CD4-positive, alpha-beta T cell (primary cell): ENCODE data around the gene FASN. TPM values are rescaled to one million over a fixed set of nuclear protein-coding genes. Genes with fewer than 3 reads are reported as not detected.

Experiments
- ATAC-seq: fragments of 200-7000 bp; cut with Tn5 transposase; one replicate; pipeline ENCODE4 v1.10.0; 2022; ENCODE audit warnings: mild to moderate bottlenecking; ENCODE audit not compliant: poor library complexity
- CTCF ChIA-PET: fragments of 350-600 bp; sonication (Branson Sonifier 250); formaldehyde crosslinking; loops from one replicate; lab custom pipeline; 2021; ENCODE audit warnings: antibody characterized with exemption, inconsistent platforms; lab: Charles Lee
- POLR2A ChIA-PET: fragments of 350-600 bp; sonication (Branson Sonifier 250); formaldehyde crosslinking; loops from one replicate; lab custom pipeline; 2021; ENCODE audit warnings: antibody characterized with exemption, inconsistent platforms; lab: Charles Lee
- DNase-seq, 14 experiments: peaks; one replicate each; pipeline ENCODE4 v3.0.0-alpha.2; 2013 to 2020; ENCODE audit warnings: mixed read lengths in 2 of 14
- H3K27ac ChIP-seq, 2 donors: one replicate each; pipeline versions ENCODE4 v1.5.1 to v1.7.0; 2013; ENCODE audit warnings: low read length in 2 of 2, low read depth in 1 of 2, mild to moderate bottlenecking in 1 of 2
- H3K27me3 ChIP-seq, 2 experiments: 1 replicate in 1 of 2; 2 replicates in 1 of 2; pipeline versions ENCODE4 v1.6.1 to v1.7.0; 2013; ENCODE audit warnings: low read length in 2 of 2, control low read depth in 1 of 2, mild to moderate bottlenecking in 1 of 2, moderate library complexity in 1 of 2; ENCODE audit not compliant: insufficient read depth in 2 of 2, control insufficient read depth in 1 of 2
- H3K36me3 ChIP-seq: one replicate; pipeline ENCODE4 v1.6.1; 2013; ENCODE audit warnings: low read length, control low read depth; ENCODE audit not compliant: insufficient read depth
- H3K4me1 ChIP-seq: one replicate; pipeline ENCODE4 v1.6.1; 2013; ENCODE audit warnings: low read length, control low read depth; ENCODE audit not compliant: insufficient read depth
- H3K4me3 ChIP-seq: one replicate; pipeline ENCODE4 v1.5.1; 2013; ENCODE audit warnings: mild to moderate bottlenecking, low read length, moderate library complexity
- H3K9me3 ChIP-seq, 2 experiments: 1 replicate in 1 of 2; 2 replicates in 1 of 2; pipeline versions ENCODE4 v1.6.1 to v1.7.0; 2013; ENCODE audit warnings: low read length in 2 of 2, mild to moderate bottlenecking in 2 of 2, control low read depth in 1 of 2, moderate library complexity in 1 of 2; ENCODE audit not compliant: control insufficient read depth in 1 of 2, insufficient read depth in 1 of 2
- H3K27ac Mint-ChIP-seq: one replicate; pipeline ENCODE4 v1.8.0; 2020; ENCODE audit warnings: mixed read lengths
- H3K27me3 Mint-ChIP-seq: one replicate; pipeline ENCODE4 v1.8.0; 2021; ENCODE audit warnings: mixed read lengths
- H3K36me3 Mint-ChIP-seq: one replicate; pipeline ENCODE4 v1.8.0; 2021; ENCODE audit warnings: low read depth, mixed read lengths
- H3K4me1 Mint-ChIP-seq: one replicate; pipeline ENCODE4 v1.8.0; 2021; ENCODE audit warnings: low read depth, mixed read lengths
- H3K4me3 Mint-ChIP-seq: one replicate; pipeline ENCODE4 v1.8.0; 2020; ENCODE audit warnings: mild to moderate bottlenecking, mixed read lengths
- H3K9me3 Mint-ChIP-seq: one replicate; pipeline ENCODE4 v1.8.0; 2020; ENCODE audit warnings: mixed read lengths
- CTCF ChIP-seq: fragments of 200-600 bp; IDR thresholded peaks from one replicate; pipeline ENCODE4 v1.8.0; 2022; ENCODE audit warnings: antibody characterized with exemption, mild to moderate bottlenecking
- intact Hi-C, 2 experiments: fragments of 100-400 bp; cut with DNase I in 1 of 2; cut with micrococcal nuclease in 1 of 2; formaldehyde crosslinking; loops; one replicate each; pipeline versions ENCODE4 v1.15.1 to v1.9.0; 2023 to 2025; cut with DNase I, micrococcal nuclease
- total RNA-seq, 174 experiments: library from RNA in 2 of 174; stranded (reverse) in 2 of 174; gene quantifications; one replicate each; pipeline ENCODE4 v1.2.3 and lab custom pipeline; 2021 to 2026

The FASN gene
- total RNA-seq, 2 experiments from 2014 or later = 168 to 174 TPM

- H3K36me3 ChIP-seq = peaks cover 86% of the 10 kb centered on the region
- H3K27me3 Mint-ChIP-seq = no peaks in the 10 kb centered on the region
- H3K9me3 Mint-ChIP-seq = no peaks in the 10 kb centered on the region
- no peak for TF ChIP-seq CTCF
- POLR2A ChIA-PET = no interaction called here
- no peak overlapping the region for H3K4me3 ChIP-seq
- DNase-seq = no peak
- CTCF ChIA-PET = no interaction called here
- H3K9me3 ChIP-seq = no peaks in the 10 kb centered on the region
- no peak overlapping the region for H3K27ac Mint-ChIP-seq
- H3K27ac ChIP-seq = no peak overlapping the region
- intact Hi-C loops = no loop called here
- H3K4me3 Mint-ChIP-seq = peak overlapping the region; percentile 20
- H3K36me3 Mint-ChIP-seq = peaks cover 27% of the 10 kb centered on the region
- H3K4me1 ChIP-seq = peaks cover 13% of the 10 kb centered on the region
- H3K4me1 Mint-ChIP-seq = no peaks in the 10 kb centered on the region
- no peaks in the 10 kb centered on the region for H3K27me3 ChIP-seq
- no peak for ATAC-seq
These were observed 39.7 kb downstream of the FASN start for GRCh38 chr17:82058230-82058854.

GRCh38 chr17:82056729-82057621 lies 41.1 kb downstream of the FASN start:
- Mint-ChIP-seq H3K27me3 (no peaks in the 10 kb centered on the region), H3K4me1 (no peaks in the 10 kb centered on the region), H3K4me3 (peak overlapping the region; percentile 11), H3K36me3 (peaks cover 27% of the 10 kb centered on the region), H3K27ac (no peak overlapping the region), H3K9me3 (no peaks in the 10 kb centered on the region)
- Histone ChIP-seq H3K4me3 (no peak overlapping the region), H3K9me3 (no peaks in the 10 kb centered on the region), H3K36me3 (peaks cover 78% of the 10 kb centered on the region), H3K27ac (no peak overlapping the region), H3K4me1 (peaks cover 24% of the 10 kb centered on the region), H3K27me3 (no peaks in the 10 kb centered on the region)
- POLR2A ChIA-PET = interaction anchor here (1.4 kb wide), 1 partner anchor 20 kb away, joined by 8 read pairs; the partner anchor contains the start of gene DCXR
- intact Hi-C loops = no loop called here
- DNase-seq = no peak
- ATAC-seq = no peak
- TF ChIP-seq CTCF = no peak
- CTCF ChIA-PET = no interaction called here

GRCh38 chr17:82055965-82056728 lies 41.9 kb downstream of the FASN start:
- no peaks in the 10 kb centered on the region for H3K9me3 Mint-ChIP-seq
- no peak overlapping the region for H3K27ac Mint-ChIP-seq
- Histone ChIP-seq H3K27me3 (no peaks in the 10 kb centered on the region), H3K9me3 (no peaks in the 10 kb centered on the region), H3K4me1 (peaks cover 24% of the 10 kb centered on the region), H3K4me3 (no peak overlapping the region), H3K36me3 (peaks cover 72% of the 10 kb centered on the region), H3K27ac (no peak overlapping the region)
- H3K4me1 Mint-ChIP-seq = no peaks in the 10 kb centered on the region
- H3K4me3 Mint-ChIP-seq = peak overlapping the region; percentile 51
- intact Hi-C loops = no loop called here
- DNase-seq (peak in 1 of 14 experiments; percentile 0), ATAC-seq (no peak)
- CTCF ChIA-PET = no interaction called here
- no peak for TF ChIP-seq CTCF
- POLR2A ChIA-PET = interaction anchor here (1.4 kb wide), 1 partner anchor 19 kb away, joined by 8 read pairs; the partner anchor contains the start of gene DCXR
- H3K27me3 Mint-ChIP-seq = no peaks in the 10 kb centered on the region
- peaks cover 27% of the 10 kb centered on the region for H3K36me3 Mint-ChIP-seq
